Measurements from ENCODE around the gene STEAP2. TPM values are rescaled to one million over a fixed set of nuclear protein-coding genes. Genes with fewer than 3 reads are reported as not detected.
"Not testable (repeated sequence)": the region's sequence is repeated elsewhere in the genome, so short reads cannot be mapped to it uniquely, and the experiment has no call there.

The STEAP2 gene
- total RNA-seq, 2 donors from 2014 or later, result 22.2 to 26.7 TPM

DNA sequence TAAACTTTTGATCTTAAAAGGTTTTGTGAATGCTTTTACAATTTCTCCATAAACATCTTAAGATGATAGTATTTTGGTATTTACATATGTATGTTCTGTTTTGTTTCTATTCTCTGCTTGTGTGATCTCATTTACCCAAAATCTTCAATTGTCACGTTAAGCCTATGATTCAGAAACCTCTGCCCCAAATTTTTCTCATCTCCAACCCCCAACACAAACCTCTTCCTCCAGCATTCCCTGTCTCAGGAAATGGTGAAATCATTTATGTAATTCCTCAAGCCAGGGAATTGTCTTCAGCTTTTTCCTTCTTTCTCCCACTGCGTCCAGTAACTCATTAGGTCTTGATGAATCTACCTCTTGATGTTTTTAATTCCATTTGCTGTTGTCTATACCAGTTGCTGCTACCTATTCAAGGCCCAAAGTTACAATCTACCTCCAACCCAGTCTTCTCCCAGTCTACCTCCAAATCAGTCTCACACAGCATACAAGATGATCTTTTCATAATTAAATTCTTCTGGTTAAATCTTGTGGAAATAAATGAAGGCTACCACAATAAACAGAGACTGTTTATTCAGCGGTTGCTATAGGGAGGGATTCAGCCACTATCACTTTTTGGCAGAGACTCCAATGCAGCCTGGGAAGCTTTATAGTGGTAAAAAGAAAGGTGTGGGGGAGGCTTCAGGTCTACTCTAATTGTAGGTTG, 39.2 kb downstream of the STEAP2 start:
- H3K27me3 ChIP-seq, result no peaks in the 10 kb centered on the region
- H3K27ac ChIP-seq, result peak overlapping the region in 1 of 2 donors; percentile 53
- H3K36me3 ChIP-seq, result no peaks in the 10 kb centered on the region
- peaks cover 0 to 14% of the 10 kb centered on the region in 2 donors for H3K4me1 ChIP-seq
- no peaks in the 10 kb centered on the region for H3K9me3 ChIP-seq
- DNase-seq (ENCODE audit: low spot score), result no peak
- TF ChIP-seq, protein P1, sequence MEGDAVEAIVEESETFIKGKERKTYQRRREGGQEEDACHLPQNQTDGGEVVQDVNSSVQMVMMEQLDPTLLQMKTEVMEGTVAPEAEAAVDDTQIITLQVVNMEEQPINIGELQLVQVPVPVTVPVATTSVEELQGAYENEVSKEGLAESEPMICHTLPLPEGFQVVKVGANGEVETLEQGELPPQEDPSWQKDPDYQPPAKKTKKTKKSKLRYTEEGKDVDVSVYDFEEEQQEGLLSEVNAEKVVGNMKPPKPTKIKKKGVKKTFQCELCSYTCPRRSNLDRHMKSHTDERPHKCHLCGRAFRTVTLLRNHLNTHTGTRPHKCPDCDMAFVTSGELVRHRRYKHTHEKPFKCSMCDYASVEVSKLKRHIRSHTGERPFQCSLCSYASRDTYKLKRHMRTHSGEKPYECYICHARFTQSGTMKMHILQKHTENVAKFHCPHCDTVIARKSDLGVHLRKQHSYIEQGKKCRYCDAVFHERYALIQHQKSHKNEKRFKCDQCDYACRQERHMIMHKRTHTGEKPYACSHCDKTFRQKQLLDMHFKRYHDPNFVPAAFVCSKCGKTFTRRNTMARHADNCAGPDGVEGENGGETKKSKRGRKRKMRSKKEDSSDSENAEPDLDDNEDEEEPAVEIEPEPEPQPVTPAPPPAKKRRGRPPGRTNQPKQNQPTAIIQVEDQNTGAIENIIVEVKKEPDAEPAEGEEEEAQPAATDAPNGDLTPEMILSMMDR (IDR thresholded peaks at IDR 0.05), result no peak
- no peak overlapping the region for H3K4me3 ChIP-seq

- Histone ChIP-seq H3K27ac (peak overlapping the region in 1 of 2 donors; percentile 53), H3K4me1 (peaks cover 0 to 9% of the 10 kb centered on the region in 2 donors), H3K27me3 (no peaks in the 10 kb centered on the region), H3K9me3 (no peaks in the 10 kb centered on the region), H3K4me3 (no peak overlapping the region), H3K36me3 (no peaks in the 10 kb centered on the region)
- no peak for DNase-seq (ENCODE audit: low spot score)
- TF ChIP-seq, protein P1 (IDR thresholded peaks at IDR 0.05), result no peak
Observed at GRCh38 chr7:90251304-90251635, 39.7 kb downstream of the STEAP2 start.

DNA sequence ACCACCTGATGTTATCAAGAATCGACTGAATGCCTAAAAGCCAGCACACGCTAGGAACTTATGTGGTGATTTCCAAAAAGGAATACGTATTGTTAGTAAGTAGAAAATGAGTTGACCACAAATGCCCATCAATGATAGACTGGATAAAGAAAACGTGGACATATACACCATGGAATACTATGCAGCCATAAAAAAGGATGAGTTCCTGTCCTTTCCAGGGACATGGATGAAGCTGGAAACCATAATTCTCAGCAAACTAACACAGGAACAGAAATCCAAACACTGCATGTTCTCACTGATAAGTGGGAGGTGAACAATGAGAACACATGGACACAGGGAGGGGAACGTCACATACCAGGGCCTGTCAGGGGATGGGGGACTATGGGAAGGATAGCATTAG, 44.5 kb downstream of the STEAP2 start:
- not testable (repeated sequence) for H3K27me3 ChIP-seq; H3K4me1 ChIP-seq; H3K4me3 ChIP-seq; DNase-seq (ENCODE audit: low spot score); H3K36me3 ChIP-seq; H3K9me3 ChIP-seq; H3K27ac ChIP-seq

GRCh38 chr7:90256778-90257177, 45.2 kb downstream of the STEAP2 start:
- Histone ChIP-seq H3K9me3 (no peaks in the 10 kb centered on the region), H3K4me3 (no peak overlapping the region), H3K27ac (no peak overlapping the region), H3K4me1 (no peaks in the 10 kb centered on the region), H3K36me3 (no peaks in the 10 kb centered on the region), H3K27me3 (no peaks in the 10 kb centered on the region)
- DNase-seq (ENCODE audit: low spot score), result no peak
- TF ChIP-seq, protein P1 (IDR thresholded peaks at IDR 0.05), result no peak

- no peak for DNase-seq (ENCODE audit: low spot score)
- H3K27me3 ChIP-seq, result no peaks in the 10 kb centered on the region
- no peaks in the 10 kb centered on the region for H3K4me1 ChIP-seq
- TF ChIP-seq, protein P1 (IDR thresholded peaks at IDR 0.05), result no peak
- H3K27ac ChIP-seq, result no peak overlapping the region
- H3K4me3 ChIP-seq, result no peak overlapping the region
- H3K36me3 ChIP-seq, result no peaks in the 10 kb centered on the region
- no peaks in the 10 kb centered on the region for H3K9me3 ChIP-seq
Observed at GRCh38 chr7:90261441-90261840, 49.9 kb downstream of the STEAP2 start.

DNA sequence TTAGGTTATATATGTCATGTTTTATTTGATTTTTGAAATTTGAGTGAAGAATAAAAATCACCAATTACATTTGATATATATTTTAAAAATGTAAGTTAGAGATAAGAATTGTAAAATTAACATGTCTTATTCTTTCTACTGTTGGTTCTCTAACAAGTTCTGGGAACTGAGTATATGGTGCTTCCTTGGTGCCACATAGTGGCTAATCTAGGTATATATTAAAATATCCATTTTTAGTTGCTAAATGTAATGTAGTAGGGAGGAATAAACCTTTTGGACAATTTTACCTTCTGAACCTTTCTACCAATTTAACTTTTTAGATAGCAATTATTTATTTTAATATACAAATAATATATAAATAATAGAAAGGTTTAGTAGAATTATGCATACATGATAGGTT, 50.9 kb downstream of the STEAP2 start:
- Histone ChIP-seq H3K36me3 (no peaks in the 10 kb centered on the region), H3K27ac (no peak overlapping the region), H3K4me3 (no peak overlapping the region), H3K4me1 (no peaks in the 10 kb centered on the region), H3K9me3 (no peaks in the 10 kb centered on the region), H3K27me3 (no peaks in the 10 kb centered on the region)
- DNase-seq (ENCODE audit: low spot score), result no peak
- TF ChIP-seq, protein P1 (IDR thresholded peaks at IDR 0.05), result peak; percentile 19 to 62
